ENCODE measurements around the gene PUM2.

The PUM2 gene

DNA sequence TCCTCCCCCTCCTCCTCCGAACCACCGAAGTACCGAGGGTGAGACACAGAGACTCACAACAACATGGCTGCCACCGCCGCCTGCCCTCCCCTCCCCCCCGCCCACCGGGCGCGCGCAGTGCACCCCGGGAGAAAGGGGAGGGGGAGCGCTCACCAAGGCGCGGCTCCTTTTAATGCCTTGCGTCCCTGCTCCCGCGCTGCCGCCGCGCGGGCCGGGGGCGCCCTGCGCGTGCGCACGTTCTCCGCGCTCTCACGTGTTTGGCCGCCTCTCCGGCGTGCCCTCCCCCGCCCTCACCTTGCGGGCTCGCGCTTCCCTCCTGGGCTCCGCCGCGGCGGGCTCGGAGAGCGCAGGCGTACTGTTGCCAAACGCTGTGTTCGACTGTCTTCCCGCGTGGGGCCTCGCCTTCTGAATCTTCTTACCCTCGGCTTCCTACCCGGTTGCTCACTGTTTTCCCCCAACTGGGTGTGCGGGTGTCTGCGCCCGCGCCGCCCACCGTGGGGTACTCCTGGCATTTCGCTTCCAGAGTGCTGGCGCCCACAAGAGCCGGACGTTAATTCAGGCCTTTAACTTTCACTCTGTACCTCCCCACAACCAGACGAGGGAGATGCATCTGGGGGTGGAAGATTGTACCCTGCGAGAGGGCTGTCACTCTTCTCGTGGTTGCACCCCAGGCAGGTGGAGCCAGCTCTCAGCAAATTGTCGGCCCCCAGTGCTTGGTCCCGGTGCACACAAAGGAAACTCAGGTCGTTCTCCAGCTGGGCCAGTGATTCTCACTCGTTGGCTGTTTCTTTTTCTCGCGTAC is at the start of gene PUM2:
Gene PUM2 (minus strand): TSS at position 92 of the 802 bp plus-strand sequence. CDS start 23,484 bp downstream, outside the sequence.
- TF ChIP-seq, protein P1, sequence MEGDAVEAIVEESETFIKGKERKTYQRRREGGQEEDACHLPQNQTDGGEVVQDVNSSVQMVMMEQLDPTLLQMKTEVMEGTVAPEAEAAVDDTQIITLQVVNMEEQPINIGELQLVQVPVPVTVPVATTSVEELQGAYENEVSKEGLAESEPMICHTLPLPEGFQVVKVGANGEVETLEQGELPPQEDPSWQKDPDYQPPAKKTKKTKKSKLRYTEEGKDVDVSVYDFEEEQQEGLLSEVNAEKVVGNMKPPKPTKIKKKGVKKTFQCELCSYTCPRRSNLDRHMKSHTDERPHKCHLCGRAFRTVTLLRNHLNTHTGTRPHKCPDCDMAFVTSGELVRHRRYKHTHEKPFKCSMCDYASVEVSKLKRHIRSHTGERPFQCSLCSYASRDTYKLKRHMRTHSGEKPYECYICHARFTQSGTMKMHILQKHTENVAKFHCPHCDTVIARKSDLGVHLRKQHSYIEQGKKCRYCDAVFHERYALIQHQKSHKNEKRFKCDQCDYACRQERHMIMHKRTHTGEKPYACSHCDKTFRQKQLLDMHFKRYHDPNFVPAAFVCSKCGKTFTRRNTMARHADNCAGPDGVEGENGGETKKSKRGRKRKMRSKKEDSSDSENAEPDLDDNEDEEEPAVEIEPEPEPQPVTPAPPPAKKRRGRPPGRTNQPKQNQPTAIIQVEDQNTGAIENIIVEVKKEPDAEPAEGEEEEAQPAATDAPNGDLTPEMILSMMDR (IDR thresholded peaks at IDR 0.05): no peak

- TF ChIP-seq, protein P1 (IDR thresholded peaks at IDR 0.05): no peak
Measured at GRCh38 chr2:20400306-20400705, 49.7 kb upstream of the PUM2 start.

DNA sequence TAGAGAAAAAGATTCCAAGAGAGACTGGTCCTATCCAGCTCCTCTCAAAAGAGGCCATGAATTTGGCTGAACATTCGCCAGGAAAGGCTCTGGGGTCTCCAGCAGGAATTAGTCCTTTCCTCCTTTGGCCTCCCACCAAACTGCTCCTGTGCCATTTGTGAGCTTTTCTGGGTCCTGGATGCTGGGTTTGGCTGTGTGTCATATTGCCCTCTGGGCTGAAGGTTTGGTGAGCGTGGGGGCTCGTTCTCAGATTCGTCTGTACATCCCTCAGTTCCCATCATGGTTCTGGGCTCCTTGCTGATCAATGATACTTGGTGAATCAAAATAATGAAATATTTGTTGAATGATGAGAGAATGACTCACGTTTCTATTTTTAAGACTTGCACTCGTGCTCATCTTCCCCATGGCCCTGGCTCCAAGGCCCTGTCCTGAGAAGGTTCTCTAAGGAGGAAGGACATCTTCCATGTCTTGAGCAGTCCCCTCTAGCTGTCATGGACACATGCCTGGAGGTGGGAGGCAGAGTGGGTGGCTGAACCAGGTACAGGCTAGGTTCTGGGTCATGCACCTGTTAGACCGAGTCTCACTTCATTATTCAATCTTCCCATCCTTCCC is 48.4 kb upstream of the PUM2 start:
- TF ChIP-seq, protein P1 (IDR thresholded peaks at IDR 0.05): no peak

DNA sequence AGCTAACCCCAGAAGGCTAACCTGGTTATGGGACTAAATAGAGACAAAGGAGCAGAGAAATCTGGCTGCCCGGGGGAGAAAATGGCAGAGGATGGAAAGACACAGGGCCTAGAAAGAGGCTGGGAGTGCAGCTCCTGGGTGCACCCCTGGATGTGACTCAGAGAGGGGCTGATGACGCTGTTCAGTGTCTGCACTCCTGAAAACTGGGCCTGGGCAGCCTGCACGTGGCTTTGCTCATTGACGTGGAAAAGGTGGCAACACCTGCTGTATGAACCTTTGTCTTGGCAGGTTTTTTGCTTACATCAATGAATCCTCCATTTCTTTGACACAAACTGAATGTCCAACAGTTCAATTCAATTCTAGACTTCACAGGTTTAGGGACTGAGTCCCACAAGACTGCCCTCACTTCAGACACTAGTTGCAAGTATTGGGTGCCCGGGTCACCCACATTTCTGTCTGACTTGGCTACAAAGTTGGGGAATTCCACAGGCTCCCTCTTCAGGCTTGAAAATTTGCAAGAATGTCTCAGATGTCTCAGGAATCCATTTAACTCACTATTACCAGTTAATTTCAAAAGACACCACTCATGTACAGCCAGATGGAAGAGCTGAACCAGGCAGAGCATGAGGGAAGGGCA is 47.3 kb upstream of the PUM2 start:
- TF ChIP-seq, protein P1 (IDR thresholded peaks at IDR 0.05): no peak

DNA sequence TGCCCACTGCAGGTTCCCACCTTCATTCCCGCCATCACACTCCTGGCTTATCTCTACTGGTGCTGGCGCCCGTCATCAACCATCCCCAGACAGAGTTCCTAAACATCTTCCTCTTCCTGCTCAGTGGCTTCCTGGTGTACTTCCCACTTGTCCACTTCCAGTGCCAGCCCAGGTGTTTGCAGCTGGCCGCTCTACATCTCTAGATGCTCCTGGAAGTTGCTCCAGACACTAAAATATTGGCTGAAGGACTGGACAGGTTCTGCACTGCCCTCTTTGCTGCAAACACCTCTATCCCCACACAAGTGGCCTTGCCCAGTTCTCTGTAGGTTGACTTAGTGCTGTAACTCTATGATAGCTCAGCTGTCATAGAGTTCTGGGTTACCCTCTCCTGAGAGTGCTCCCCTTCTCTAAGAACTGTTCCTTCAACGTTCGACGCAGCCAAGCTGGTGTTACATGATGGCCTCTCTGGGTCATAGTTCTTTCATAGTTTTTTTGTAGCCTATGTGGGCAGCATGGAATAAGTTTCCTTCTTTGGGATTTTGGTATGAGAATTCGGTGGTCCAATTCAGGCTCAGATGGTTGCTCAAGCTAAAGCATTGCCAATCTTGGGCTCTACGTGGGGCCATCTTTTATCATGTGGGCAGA is 45.8 kb upstream of the PUM2 start:
- TF ChIP-seq, protein P1 (IDR thresholded peaks at IDR 0.05): no peak

- TF ChIP-seq, protein P1 (IDR thresholded peaks at IDR 0.05): no peak
Measured at GRCh38 chr2:20393986-20394385, 43.3 kb upstream of the PUM2 start.

DNA sequence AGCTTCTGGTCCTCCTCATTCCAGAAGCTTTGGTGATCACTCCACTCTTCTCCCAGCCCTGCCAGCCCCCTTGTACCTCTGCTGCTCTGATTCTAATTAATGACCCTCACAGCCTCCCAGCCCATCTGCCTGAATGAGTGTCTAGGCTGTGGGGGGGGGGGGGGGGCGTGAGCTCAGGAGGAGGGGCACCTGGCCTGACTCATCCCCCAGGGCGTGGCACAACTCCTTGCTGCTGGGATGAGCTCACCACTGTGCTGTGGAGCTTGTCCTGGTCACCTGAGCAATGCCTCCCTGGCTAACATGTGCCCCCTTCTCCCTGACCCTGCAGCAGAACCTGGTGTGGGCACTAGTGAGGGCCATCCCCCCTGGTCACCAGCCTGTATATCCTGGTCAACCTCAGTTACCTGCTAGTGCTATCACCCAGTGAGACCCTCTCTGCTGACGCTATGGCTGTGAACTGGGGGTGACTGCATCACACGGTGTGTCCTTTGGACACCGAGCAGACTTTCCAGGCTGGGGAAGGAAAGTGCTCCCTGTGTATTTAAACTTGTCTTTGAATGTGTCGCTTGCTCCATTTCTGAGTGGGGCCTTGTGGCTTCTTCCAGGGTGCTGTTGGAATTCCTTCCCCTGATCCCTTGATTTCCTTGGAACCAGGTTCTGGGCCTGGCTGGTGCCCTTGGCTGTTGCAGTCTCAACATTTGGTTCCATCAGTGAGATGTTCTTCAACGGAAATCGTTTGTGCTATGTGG is 41.5 kb upstream of the PUM2 start:
- TF ChIP-seq, protein P1 (IDR thresholded peaks at IDR 0.05): no peak
